IMR-90 (cell line): ENCODE measurements around the gene PACS1. TPM values are rescaled to one million over a fixed set of nuclear protein-coding genes. Genes with fewer than 3 reads are reported as not detected.

Experiments used
- ATAC-seq: fragments of 200-7000 bp; cut with Tn5 transposase; 2 replicates; pipeline ENCODE4 v1.9.1; 2020; ENCODE audit warnings: low read depth, mild to moderate bottlenecking, moderate library complexity
- BruUV-seq: library from RNA; stranded (reverse); fragments of 400-500 nt; replicated peaks from 2 replicates; lab custom pipeline; 2021; lab: Mats Ljungman, UMichigan
- CTCF ChIA-PET: fragments of 300-600 bp; formaldehyde crosslinking; extraction: SDS; loops from one replicate; lab custom pipeline; 2021; ENCODE audit warnings: antibody characterized with exemption; lab: Yijun Ruan, JAX
- POLR2A ChIA-PET: fragments of 300-600 bp; sonication (Branson Sonifier 250); formaldehyde crosslinking; loops from one replicate; lab custom pipeline; 2022; ENCODE audit warnings: antibody characterized with exemption; ENCODE audit not compliant: unreplicated experiment; lab: Charles Lee
- DNase-seq: peaks from one replicate; pipeline ENCODE4 v3.0.0; 2013
- H2AFZ ChIP-seq: replicated peaks from 2 replicates; pipeline ENCODE3; 2013; ENCODE audit warnings: low read length, mild to moderate bottlenecking; ENCODE audit not compliant: poor library complexity
- H2AK5ac ChIP-seq: 2 replicates; pipeline ENCODE4 v1.6.1; 2013; ENCODE audit warnings: low read depth, low read length, inconsistent platforms
- H2AK9ac ChIP-seq: replicated peaks from 2 replicates; pipeline ENCODE3; 2013; ENCODE audit warnings: mild to moderate bottlenecking, low read depth, low read length, moderate library complexity; ENCODE audit not compliant: poor library complexity
- H2BK120ac ChIP-seq: 2 replicates; pipeline ENCODE4 v1.6.1; 2013; ENCODE audit warnings: low read depth, low read length, inconsistent platforms
- H2BK15ac ChIP-seq: 3 replicates; pipeline ENCODE4 v1.6.1; 2013; ENCODE audit warnings: low read depth, low read length, inconsistent platforms
- H2BK20ac ChIP-seq: 2 replicates; pipeline ENCODE4 v1.6.1; 2013; ENCODE audit warnings: low read depth, mild to moderate bottlenecking, inconsistent platforms, low read length, moderate library complexity
- H2BK5ac ChIP-seq: 2 replicates; pipeline ENCODE4 v1.6.1; 2013; ENCODE audit warnings: mild to moderate bottlenecking, low read depth, low read length, inconsistent platforms; ENCODE audit not compliant: poor library complexity, severe bottlenecking
- H3K14ac ChIP-seq: replicated peaks from 2 replicates; pipeline ENCODE4 v1.6.1; 2013; ENCODE audit warnings: low read depth, low read length, inconsistent platforms
- H3K18ac ChIP-seq: 2 replicates; pipeline ENCODE4 v1.6.1; 2013; ENCODE audit warnings: low read depth, low read length, control low read depth
- H3K23ac ChIP-seq: 2 replicates; pipeline ENCODE4 v1.6.1; 2013; ENCODE audit warnings: low read depth, low read length, inconsistent platforms
- H3K27ac ChIP-seq: 2 replicates; pipeline ENCODE4 v1.5.1; 2013; ENCODE audit warnings: mild to moderate bottlenecking, control low read depth, low read length; ENCODE audit not compliant: insufficient read depth
- H3K27me3 ChIP-seq: 2 replicates; pipeline ENCODE4 v1.6.1; 2013; ENCODE audit warnings: low read length; ENCODE audit not compliant: control insufficient read depth, insufficient read depth
- H3K36me3 ChIP-seq: 2 replicates; pipeline ENCODE4 v1.6.1; 2013; ENCODE audit warnings: low read length, mixed read lengths; ENCODE audit not compliant: control insufficient read depth, insufficient read depth
- H3K4ac ChIP-seq: 2 replicates; pipeline ENCODE4 v1.6.1; 2013; ENCODE audit warnings: low read depth, low read length, inconsistent platforms
- H3K4me1 ChIP-seq: 2 replicates; pipeline ENCODE4 v1.6.1; 2013; ENCODE audit warnings: low read length, mixed read lengths; ENCODE audit not compliant: control insufficient read depth, insufficient read depth
- H3K4me2 ChIP-seq: 2 replicates; pipeline ENCODE4 v1.6.1; 2013; ENCODE audit warnings: low read depth, mild to moderate bottlenecking, control low read depth, low read length, moderate library complexity
- H3K4me3 ChIP-seq: 2 replicates; pipeline ENCODE4 v1.5.1; 2013; ENCODE audit warnings: low read depth, mild to moderate bottlenecking, control low read depth, low read length, moderate library complexity; ENCODE audit not compliant: insufficient read depth
- H3K56ac ChIP-seq: 2 replicates; pipeline ENCODE4 v1.6.1; 2013; ENCODE audit warnings: low read length, inconsistent platforms; ENCODE audit not compliant: insufficient read depth; ENCODE audit errors: extremely low read depth
- H3K79me1 ChIP-seq, 2 experiments: 2 replicates each; pipeline ENCODE4 v1.6.1; 2013; ENCODE audit warnings: low read length in 2 of 2, inconsistent platforms in 1 of 2, low read depth in 1 of 2
- H3K9ac ChIP-seq: 2 replicates; pipeline ENCODE4 v1.6.1; 2013; ENCODE audit warnings: low read depth, low read length, control low read depth
- H3K9me1 ChIP-seq: 2 replicates; pipeline ENCODE4 v1.6.1; 2013; ENCODE audit warnings: low read length, inconsistent platforms; ENCODE audit not compliant: insufficient read depth
- H3K9me3 ChIP-seq: 2 replicates; pipeline ENCODE4 v1.6.1; 2013; ENCODE audit warnings: low read length; ENCODE audit not compliant: control insufficient read depth, insufficient read depth
- H4K20me1 ChIP-seq: 2 replicates; pipeline ENCODE4 v1.6.1; 2013; ENCODE audit warnings: low read length, inconsistent platforms; ENCODE audit not compliant: insufficient read depth
- H4K5ac ChIP-seq: 2 replicates; pipeline ENCODE4 v1.6.1; 2013; ENCODE audit warnings: mild to moderate bottlenecking, low read depth, low read length, control low read depth
- H4K8ac ChIP-seq, 2 experiments: 2 replicates each; pipeline ENCODE4 v1.6.1; 2013; ENCODE audit warnings: low read depth in 2 of 2, low read length in 2 of 2, control low read depth in 1 of 2, inconsistent platforms in 1 of 2
- H4K91ac ChIP-seq: 2 replicates; pipeline ENCODE4 v1.6.1; 2013; ENCODE audit warnings: low read depth, low read length, inconsistent platforms; ENCODE audit not compliant: insufficient read depth
- BHLHE40 ChIP-seq: fragments of 150-350 bp; IDR thresholded peaks from 2 replicates; pipeline ENCODE4 v1.6.1; 2016; ENCODE audit warnings: mild to moderate bottlenecking, low read depth, low read length
- CEBPB ChIP-seq: IDR thresholded peaks from 2 replicates; pipeline ENCODE4 v1.6.1; 2012; ENCODE audit warnings: low read depth, low read length, improper control_type of control experiment
- CHD1 ChIP-seq: IDR thresholded peaks from 2 replicates; pipeline ENCODE4 v1.6.1; 2012; ENCODE audit warnings: low read depth, low read length, improper control_type of control experiment
- CTCF ChIP-seq: conservative IDR thresholded peaks from 2 replicates; pipeline ENCODE4 v1.5.1; 2012; ENCODE audit warnings: mild to moderate bottlenecking, low read depth, low read length, improper control_type of control experiment
- ELK1 ChIP-seq: fragments of 150-350 bp; IDR thresholded peaks from 2 replicates; pipeline ENCODE4 v1.6.1; 2016; ENCODE audit warnings: low read depth, mild to moderate bottlenecking, low read length, moderate library complexity, borderline replicate concordance
- FOS ChIP-seq: fragments of 150-350 bp; IDR thresholded peaks from 2 replicates; pipeline ENCODE4 v1.6.1; 2016; ENCODE audit warnings: low read depth, low read length
- MAFK ChIP-seq: IDR thresholded peaks from 2 replicates; pipeline ENCODE4 v1.6.1; 2012; ENCODE audit warnings: low read depth, low read length, improper control_type of control experiment
- MAZ ChIP-seq: IDR thresholded peaks from 2 replicates; pipeline ENCODE4 v1.6.1; 2012; ENCODE audit warnings: low read depth, mild to moderate bottlenecking, low read length, improper control_type of control experiment, moderate library complexity, borderline replicate concordance
- MXI1 ChIP-seq: IDR thresholded peaks from 2 replicates; pipeline ENCODE4 v1.6.1; 2012; ENCODE audit warnings: low read depth, mild to moderate bottlenecking, low read length, moderate library complexity, borderline replicate concordance
- NFE2L2 ChIP-seq: fragments of 150-350 bp; IDR thresholded peaks from 2 replicates; pipeline ENCODE4 v1.6.1; 2016; ENCODE audit warnings: low read depth, mild to moderate bottlenecking, low read length
- POLR2A ChIP-seq: IDR thresholded peaks from 2 replicates; pipeline ENCODE4 v1.6.1; 2012; ENCODE audit warnings: mild to moderate bottlenecking, low read depth, low read length
- RAD21 ChIP-seq: IDR thresholded peaks from 2 replicates; pipeline ENCODE4 v1.6.1; 2012; ENCODE audit warnings: low read length, improper control_type of control experiment
- RCOR1 ChIP-seq: IDR thresholded peaks from 2 replicates; pipeline ENCODE4 v1.6.1; 2012; ENCODE audit warnings: mild to moderate bottlenecking, low read length, improper control_type of control experiment; ENCODE audit not compliant: insufficient replicate concordance
- RFX5 ChIP-seq: IDR thresholded peaks from 2 replicates; pipeline ENCODE4 v1.8.0; 2012; ENCODE audit warnings: low read depth, mild to moderate bottlenecking, low read length, moderate library complexity
- SMC3 ChIP-seq: fragments of 150-350 bp; IDR thresholded peaks from 2 replicates; pipeline ENCODE4 v1.6.1; 2016; ENCODE audit warnings: low read depth, mild to moderate bottlenecking, antibody characterized with exemption, low read length, moderate library complexity
- USF2 ChIP-seq: fragments of 150-350 bp; IDR thresholded peaks from 2 replicates; pipeline ENCODE4 v1.6.1; 2017; ENCODE audit warnings: mild to moderate bottlenecking, antibody characterized with exemption, low read length, low read depth
- WGBS, 2 experiments: methylation state at CpG; one replicate each; pipeline versions ENCODE4 v1.1.5 to v1.1.7; 2013; ENCODE audit warnings: missing lambda C conversion rate in 2 of 2; ENCODE audit not compliant: insufficient read length in 1 of 2; ENCODE audit errors: extremely low coverage in 2 of 2; 5-methylcytosine and 5-hydroxymethylcytosine counted together
- dilution Hi-C: fragments of 300-500 bp; cut with HindIII; formaldehyde crosslinking; loops from one replicate; pipeline ENCODE4 v1.14.3; 2018; ENCODE audit warnings: low sequenced_read_pairs; ENCODE audit not compliant: unreplicated experiment
- in situ Hi-C: fragments of 300-500 bp; cut with MboI; formaldehyde crosslinking; loops from 3 replicates; pipeline ENCODE4 v1.14.3; 2019; ENCODE audit warnings: low sequenced_read_pairs, inconsistent platforms, mixed read lengths
- intact Hi-C: fragments of 100-400 bp; cut with micrococcal nuclease; formaldehyde crosslinking; loops from 2 replicates; pipeline ENCODE4 v1.10.0; 2022
- polyA plus RNA-seq, 3 experiments: library from polyadenylated mRNA; depleted of rRNA; stranded (reverse); fragments of >200 nt; gene quantifications; 2 replicates each; pipeline ENCODE4 v1.2.3, GENCODE V29; 2012; ENCODE audit warnings: low replicate concordance in 1 of 3
- total RNA-seq: library from RNA; depleted of rRNA; stranded (reverse); fragments of >200 nt; gene quantifications from 2 replicates; pipeline ENCODE4 v1.2.3, GENCODE V29; 2012

The PACS1 gene
- total and polyA plus RNA-seq, 2 of the 4 experiments (the other 2 are of a cell fraction) = 7.3 to 32.0 TPM

- Histone ChIP-seq H2BK120ac (no peak overlapping the region), H4K20me1 (peaks cover 7% of the 10 kb centered on the region), H2BK15ac (no peak overlapping the region), H3K9me3 (no peaks in the 10 kb centered on the region), H2BK5ac (no peak overlapping the region), H3K9me1 (peaks cover 3% of the 10 kb centered on the region; the same call in 1 of the 2 replicates), H3K56ac (no peak overlapping the region), H4K5ac (no peak overlapping the region), H3K23ac (no peak overlapping the region), H3K4me3 (no peak overlapping the region), H4K8ac (no peak overlapping the region), H3K4me2 (no peak overlapping the region), H3K4ac (no peak overlapping the region), H3K79me1 (peaks cover 3% of the 10 kb centered on the region in 2 experiments; a peak in 2 of 4 replicates), H3K36me3 (peaks cover 50% of the 10 kb centered on the region), H3K14ac (no peak overlapping the region), H2AFZ (no peak overlapping the region), H2AK9ac (no peak overlapping the region), H3K27ac (no peak overlapping the region), H3K4me1 (no peaks in the 10 kb centered on the region), H2BK20ac (no peak overlapping the region), H2AK5ac (no peak overlapping the region), H3K27me3 (no peaks in the 10 kb centered on the region), H3K9ac (no peak overlapping the region), H4K91ac (no peak overlapping the region), H3K18ac (no peak overlapping the region)
- DNase-seq = no peak
- BruUV-seq = no TSS peak
- ChIA-PET POLR2A (no interaction called here), CTCF (no interaction called here)
- 83% methylated on average over 4 of the region's 6 CpGs; no CpG with 5 or more reads in 1 of the 2 experiments for WGBS, 2 experiments
- intact Hi-C loops = no loop called here
- no peak for TF ChIP-seq USF2
- no peak for TF ChIP-seq RCOR1
- TF ChIP-seq MAFK = no peak
- no peak for TF ChIP-seq FOS
- TF ChIP-seq BHLHE40 = no peak
- TF ChIP-seq NFE2L2 = no peak
- no peak for TF ChIP-seq RFX5
- no peak for TF ChIP-seq MAZ
- TF ChIP-seq MXI1 = no peak
- no peak for TF ChIP-seq CEBPB
- TF ChIP-seq POLR2A = no peak
- TF ChIP-seq CHD1 = no peak
- no peak for TF ChIP-seq CTCF
- no peak for TF ChIP-seq RAD21
- no peak for TF ChIP-seq SMC3
- TF ChIP-seq ELK1 = no peak
- no peak for ATAC-seq
- dilution Hi-C loops = no loop called here
- in situ Hi-C loops = no loop called here
Measured at GRCh38 chr11:66218036-66218435, 148.0 kb downstream of the PACS1 start.
